Astrocyte of the cerebellum (primary cell): ENCODE measurements around the gene FAM83E.
A peak's percentile ranks its signal among the peaks of the same experiment; 100 is the strongest.

Experiments
- DNase-seq: peaks from one replicate; pipeline ENCODE4 v3.0.0-alpha.2; 2011; ENCODE audit warnings: low read depth
- H3K4me3 ChIP-seq: 2 replicates; pipeline ENCODE4 v1.5.1; 2011; ENCODE audit warnings: mild to moderate bottlenecking, low read depth, low read length, moderate library complexity
- in situ Hi-C: cut with HindIII; loops from 2 replicates; pipeline ENCODE4 v1.10.0; 2017; ENCODE audit warnings: low sequenced_read_pairs
- TF ChIP-seq, protein P1 (sequence below): IDR thresholded peaks from 2 replicates; pipeline ENCODE4 v1.5.1; 2012; ENCODE audit warnings: low read length, low read depth, moderate library complexity, mild to moderate bottlenecking; ENCODE audit errors: missing control alignments

Gene FAM83E

GRCh38 chr19:48616491-48617056 lies 1.7 kb upstream of the FAM83E start:
- TF ChIP-seq, protein P1, sequence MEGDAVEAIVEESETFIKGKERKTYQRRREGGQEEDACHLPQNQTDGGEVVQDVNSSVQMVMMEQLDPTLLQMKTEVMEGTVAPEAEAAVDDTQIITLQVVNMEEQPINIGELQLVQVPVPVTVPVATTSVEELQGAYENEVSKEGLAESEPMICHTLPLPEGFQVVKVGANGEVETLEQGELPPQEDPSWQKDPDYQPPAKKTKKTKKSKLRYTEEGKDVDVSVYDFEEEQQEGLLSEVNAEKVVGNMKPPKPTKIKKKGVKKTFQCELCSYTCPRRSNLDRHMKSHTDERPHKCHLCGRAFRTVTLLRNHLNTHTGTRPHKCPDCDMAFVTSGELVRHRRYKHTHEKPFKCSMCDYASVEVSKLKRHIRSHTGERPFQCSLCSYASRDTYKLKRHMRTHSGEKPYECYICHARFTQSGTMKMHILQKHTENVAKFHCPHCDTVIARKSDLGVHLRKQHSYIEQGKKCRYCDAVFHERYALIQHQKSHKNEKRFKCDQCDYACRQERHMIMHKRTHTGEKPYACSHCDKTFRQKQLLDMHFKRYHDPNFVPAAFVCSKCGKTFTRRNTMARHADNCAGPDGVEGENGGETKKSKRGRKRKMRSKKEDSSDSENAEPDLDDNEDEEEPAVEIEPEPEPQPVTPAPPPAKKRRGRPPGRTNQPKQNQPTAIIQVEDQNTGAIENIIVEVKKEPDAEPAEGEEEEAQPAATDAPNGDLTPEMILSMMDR, result no peak
- in situ Hi-C loops, result no loop called here
- DNase-seq, result no peak
- peak overlapping the region; percentile 90 for H3K4me3 ChIP-seq

DNA sequence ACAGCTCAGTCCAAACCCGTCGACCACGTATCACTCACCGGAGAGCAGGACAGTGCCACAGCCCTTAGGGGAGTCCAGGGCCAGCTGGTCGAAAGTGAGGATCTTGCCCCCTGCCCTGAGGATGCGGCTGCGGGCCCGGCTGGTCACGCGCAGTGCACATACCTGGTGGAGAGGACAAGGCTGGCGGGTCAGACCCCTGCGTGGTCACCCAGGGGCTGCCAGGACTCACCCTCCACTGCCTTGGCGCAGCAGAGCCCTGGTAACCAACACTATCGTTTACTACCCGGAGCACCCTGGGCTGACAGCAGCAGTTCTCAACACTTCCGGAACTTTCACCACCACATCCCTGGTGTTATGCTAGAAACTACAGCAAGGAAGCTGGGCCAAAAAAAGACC lies 1.2 kb upstream of the FAM83E start:
- in situ Hi-C loops, result no loop called here
- TF ChIP-seq, protein P1, result no peak
- no peak overlapping the region for H3K4me3 ChIP-seq

DNA sequence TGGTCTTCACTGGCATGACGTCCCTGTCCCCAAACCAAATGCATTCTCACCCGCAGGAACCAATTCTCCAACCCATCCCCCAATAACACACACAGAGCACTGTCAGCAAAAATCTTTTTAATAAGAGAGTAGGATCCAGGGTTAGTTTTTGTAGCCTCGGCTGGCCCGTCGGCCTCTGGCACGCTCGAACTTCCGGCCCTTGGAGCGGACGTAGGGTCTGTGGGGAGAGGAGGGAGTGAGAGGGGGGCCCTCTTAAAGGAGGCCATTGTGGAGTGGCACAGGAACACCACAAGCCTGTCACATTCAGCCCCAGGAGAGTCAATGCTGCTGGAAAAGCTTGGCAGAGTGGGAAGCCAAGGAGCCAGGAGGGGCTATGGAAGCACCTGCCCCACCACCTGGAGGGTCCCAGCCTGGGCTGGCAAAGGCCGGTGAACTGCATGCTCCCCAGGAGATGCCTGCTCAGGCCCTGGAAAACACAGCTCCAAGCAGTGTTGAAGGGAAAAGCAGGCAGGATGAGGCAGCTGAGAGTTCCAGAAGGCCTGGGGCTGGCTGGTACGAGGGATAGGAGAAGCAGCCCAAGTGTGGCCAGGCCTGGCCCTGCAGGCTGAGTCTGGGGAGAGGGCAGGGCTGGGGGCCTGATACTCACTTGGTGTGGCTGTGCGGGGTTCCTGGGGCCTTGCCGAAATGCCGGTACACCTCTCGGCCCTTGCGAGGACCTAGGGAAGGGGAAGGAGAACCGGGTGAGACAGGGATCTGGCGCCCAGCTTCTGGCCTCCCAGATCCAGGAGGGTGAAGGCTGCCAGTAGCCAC lies 560 bp upstream of the FAM83E start:
- in situ Hi-C loops, result no loop called here
- DNase-seq, result no peak
- TF ChIP-seq, protein P1, result no peak
- no peak overlapping the region for H3K4me3 ChIP-seq

More for the DNA sequence above, 1.2 kb upstream of the FAM83E start:
- DNase-seq, result no peak

- no peak for DNase-seq
- TF ChIP-seq, protein P1, result no peak
- in situ Hi-C loops, result no loop called here
Observed at GRCh38 chr19:48613852-48614435, 932 bp downstream of the FAM83E start.

GRCh38 chr19:48613024-48613851 lies 1.6 kb downstream of the FAM83E start:
- H3K4me3 ChIP-seq, result no peak overlapping the region
- in situ Hi-C loops, result no loop called here
- DNase-seq, result no peak
- TF ChIP-seq, protein P1, result no peak

More at GRCh38 chr19:48613852-48614435, 932 bp downstream of the FAM83E start:
- H3K4me3 ChIP-seq, result no peak overlapping the region

DNA sequence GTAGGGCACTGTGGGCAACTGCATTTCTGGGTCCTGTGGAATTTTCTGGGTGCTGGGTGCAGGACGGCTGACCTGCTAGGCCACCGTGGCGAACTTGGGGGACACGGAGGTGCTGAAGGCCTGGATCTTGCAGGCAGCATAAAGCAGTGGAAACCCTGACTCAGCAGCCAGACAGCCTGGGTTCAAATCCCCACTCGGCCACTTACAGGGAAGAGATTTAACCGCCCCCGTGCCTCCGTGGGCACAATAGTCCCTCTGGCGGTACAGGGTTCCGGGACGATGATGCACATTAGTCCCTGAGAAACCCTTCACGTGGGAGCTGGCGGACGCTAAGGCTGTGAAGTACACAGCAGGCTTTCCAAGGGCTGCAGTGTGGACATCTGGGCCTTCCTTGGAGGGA lies 3.0 kb downstream of the FAM83E start:
- H3K4me3 ChIP-seq, result no peak overlapping the region
- TF ChIP-seq, protein P1, result no peak
- in situ Hi-C loops, result no loop called here
- DNase-seq, result no peak
